ENCODE data around the gene RASGRF1.
A peak's percentile ranks its signal among the peaks of the same experiment; 100 is the strongest.

The RASGRF1 gene, protein sequence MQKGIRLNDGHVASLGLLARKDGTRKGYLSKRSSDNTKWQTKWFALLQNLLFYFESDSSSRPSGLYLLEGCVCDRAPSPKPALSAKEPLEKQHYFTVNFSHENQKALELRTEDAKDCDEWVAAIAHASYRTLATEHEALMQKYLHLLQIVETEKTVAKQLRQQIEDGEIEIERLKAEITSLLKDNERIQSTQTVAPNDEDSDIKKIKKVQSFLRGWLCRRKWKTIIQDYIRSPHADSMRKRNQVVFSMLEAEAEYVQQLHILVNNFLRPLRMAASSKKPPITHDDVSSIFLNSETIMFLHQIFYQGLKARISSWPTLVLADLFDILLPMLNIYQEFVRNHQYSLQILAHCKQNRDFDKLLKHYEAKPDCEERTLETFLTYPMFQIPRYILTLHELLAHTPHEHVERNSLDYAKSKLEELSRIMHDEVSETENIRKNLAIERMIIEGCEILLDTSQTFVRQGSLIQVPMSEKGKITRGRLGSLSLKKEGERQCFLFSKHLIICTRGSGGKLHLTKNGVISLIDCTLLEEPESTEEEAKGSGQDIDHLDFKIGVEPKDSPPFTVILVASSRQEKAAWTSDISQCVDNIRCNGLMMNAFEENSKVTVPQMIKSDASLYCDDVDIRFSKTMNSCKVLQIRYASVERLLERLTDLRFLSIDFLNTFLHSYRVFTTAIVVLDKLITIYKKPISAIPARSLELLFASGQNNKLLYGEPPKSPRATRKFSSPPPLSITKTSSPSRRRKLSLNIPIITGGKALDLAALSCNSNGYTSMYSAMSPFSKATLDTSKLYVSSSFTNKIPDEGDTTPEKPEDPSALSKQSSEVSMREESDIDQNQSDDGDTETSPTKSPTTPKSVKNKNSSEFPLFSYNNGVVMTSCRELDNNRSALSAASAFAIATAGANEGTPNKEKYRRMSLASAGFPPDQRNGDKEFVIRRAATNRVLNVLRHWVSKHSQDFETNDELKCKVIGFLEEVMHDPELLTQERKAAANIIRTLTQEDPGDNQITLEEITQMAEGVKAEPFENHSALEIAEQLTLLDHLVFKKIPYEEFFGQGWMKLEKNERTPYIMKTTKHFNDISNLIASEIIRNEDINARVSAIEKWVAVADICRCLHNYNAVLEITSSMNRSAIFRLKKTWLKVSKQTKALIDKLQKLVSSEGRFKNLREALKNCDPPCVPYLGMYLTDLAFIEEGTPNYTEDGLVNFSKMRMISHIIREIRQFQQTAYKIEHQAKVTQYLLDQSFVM (N-terminal part only)

DNA sequence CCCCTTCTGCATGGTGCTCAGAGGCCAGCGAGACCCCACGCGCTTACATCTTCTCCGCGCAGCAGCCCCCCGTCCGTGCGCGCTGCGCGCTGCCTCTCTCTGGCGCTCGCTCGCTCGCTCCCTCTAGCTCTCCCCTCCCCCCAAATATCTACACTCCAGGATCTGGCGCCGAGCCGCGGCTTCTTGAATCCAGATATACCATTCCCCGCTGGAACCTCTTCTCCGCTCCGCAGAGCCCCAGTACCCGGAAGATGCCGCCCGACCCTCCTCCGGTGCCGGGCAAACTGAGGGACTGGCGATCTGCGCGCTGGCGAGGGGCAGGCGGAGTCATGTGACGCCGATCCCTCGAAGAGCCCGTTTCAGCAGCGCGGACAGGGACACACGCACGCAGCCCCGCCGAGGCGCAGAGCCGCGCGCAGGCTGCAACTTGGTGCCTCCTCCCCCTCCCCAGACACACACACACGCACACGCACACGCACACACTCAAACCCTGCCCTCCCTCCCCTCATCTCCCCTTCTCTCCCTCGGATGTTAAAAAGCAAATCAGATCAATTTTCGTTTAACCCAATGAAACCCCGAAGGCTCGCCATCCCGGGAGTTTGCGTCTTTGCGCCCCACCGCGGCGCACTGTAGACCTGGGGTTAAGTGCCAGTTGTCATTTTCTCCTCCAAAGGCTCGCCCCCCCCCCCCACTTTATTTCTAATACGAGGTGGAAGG, at the start of gene RASGRF1:
TSS of gene RASGRF1 (minus strand) at position 294 of the 717 bp plus-strand sequence. CDS start at position 12, 282 bp downstream.
- H3K36me3 Mint-ChIP-seq (ENCODE audit: low read depth): no peaks in the 10 kb centered on the region
- peaks cover 98% of the 10 kb centered on the region for H3K27me3 Mint-ChIP-seq (ENCODE audit: low read depth)
- peak within 1 kb of the TSS; percentile 77 to 85 (median 78) for H3K4me3 Mint-ChIP-seq
- peaks cover 3% of the 10 kb centered on the region for H3K9me3 Mint-ChIP-seq
- H3K4me1 Mint-ChIP-seq: peaks cover 16% of the 10 kb centered on the region
- TF ChIP-seq, protein P1, sequence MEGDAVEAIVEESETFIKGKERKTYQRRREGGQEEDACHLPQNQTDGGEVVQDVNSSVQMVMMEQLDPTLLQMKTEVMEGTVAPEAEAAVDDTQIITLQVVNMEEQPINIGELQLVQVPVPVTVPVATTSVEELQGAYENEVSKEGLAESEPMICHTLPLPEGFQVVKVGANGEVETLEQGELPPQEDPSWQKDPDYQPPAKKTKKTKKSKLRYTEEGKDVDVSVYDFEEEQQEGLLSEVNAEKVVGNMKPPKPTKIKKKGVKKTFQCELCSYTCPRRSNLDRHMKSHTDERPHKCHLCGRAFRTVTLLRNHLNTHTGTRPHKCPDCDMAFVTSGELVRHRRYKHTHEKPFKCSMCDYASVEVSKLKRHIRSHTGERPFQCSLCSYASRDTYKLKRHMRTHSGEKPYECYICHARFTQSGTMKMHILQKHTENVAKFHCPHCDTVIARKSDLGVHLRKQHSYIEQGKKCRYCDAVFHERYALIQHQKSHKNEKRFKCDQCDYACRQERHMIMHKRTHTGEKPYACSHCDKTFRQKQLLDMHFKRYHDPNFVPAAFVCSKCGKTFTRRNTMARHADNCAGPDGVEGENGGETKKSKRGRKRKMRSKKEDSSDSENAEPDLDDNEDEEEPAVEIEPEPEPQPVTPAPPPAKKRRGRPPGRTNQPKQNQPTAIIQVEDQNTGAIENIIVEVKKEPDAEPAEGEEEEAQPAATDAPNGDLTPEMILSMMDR (IDR thresholded peaks at IDR 0.05; ENCODE audit: unreplicated experiment in 3 of 3): no peak
- H3K27ac Mint-ChIP-seq: no peak within 1 kb of the TSS

DNA sequence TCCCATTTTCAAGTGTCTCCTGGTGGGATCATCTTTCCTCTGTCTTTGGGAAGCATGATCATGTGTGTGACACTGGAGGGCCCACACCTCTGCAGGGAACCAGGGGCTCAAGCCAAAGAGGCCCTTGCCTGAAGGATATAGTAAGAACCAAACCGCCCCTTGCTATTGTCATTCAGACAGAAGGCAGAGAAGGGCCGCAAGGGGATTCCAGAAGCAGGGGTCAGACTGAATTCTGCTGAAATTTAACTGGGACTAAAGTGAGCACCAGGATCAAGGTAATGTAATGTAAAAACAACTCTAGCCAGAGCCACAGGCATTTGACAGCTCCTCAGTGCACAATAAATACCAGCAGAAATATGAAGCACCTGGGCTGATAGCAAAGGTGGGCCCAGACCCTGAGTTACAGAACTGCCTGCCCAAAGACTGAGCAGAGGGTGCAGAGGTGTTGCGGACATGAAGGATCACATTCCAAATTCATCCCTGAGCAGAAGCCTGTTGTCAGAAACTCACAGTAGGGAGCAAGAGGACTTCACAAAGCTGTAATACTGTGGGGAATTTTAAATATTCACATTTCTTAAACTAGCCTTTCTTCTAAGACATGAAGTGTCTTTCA, 46.0 kb upstream of the RASGRF1 start:
- no peak overlapping the region for H3K4me3 Mint-ChIP-seq
- peaks cover 17% of the 10 kb centered on the region for H3K9me3 Mint-ChIP-seq
- no peaks in the 10 kb centered on the region for H3K36me3 Mint-ChIP-seq (ENCODE audit: low read depth)
- H3K4me1 Mint-ChIP-seq: no peaks in the 10 kb centered on the region
- peaks cover 10% of the 10 kb centered on the region for H3K27me3 Mint-ChIP-seq (ENCODE audit: low read depth)
- no peak overlapping the region for H3K27ac Mint-ChIP-seq
- TF ChIP-seq, protein P1 (IDR thresholded peaks at IDR 0.05; ENCODE audit: unreplicated experiment in 3 of 3): no peak

DNA sequence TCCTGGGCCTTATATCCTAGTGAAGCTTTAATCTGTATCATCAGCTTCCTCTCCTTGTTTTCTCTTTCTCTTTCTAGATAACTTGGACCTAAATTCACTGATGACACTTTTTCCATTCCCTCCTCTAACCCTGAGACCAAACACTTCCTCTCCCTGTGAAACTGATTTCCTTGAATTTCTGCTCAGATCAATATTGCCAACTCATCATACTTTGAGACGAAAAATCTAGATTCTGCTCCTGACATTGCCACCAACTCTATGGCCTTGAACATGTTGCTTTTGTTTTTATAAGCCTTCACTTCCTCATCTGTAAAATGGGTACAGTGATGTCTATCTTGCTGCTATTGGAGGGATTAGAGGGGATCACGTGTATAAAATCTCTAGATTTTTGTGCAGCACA, 42.7 kb upstream of the RASGRF1 start:
- H3K4me3 Mint-ChIP-seq: no peak overlapping the region
- peaks cover 23% of the 10 kb centered on the region for H3K9me3 Mint-ChIP-seq
- no peaks in the 10 kb centered on the region for H3K4me1 Mint-ChIP-seq
- H3K27ac Mint-ChIP-seq: no peak overlapping the region
- no peaks in the 10 kb centered on the region for H3K36me3 Mint-ChIP-seq (ENCODE audit: low read depth)
- H3K27me3 Mint-ChIP-seq (ENCODE audit: low read depth): peaks cover 24% of the 10 kb centered on the region
- TF ChIP-seq, protein P1 (IDR thresholded peaks at IDR 0.05; ENCODE audit: unreplicated experiment in 3 of 3): no peak

DNA sequence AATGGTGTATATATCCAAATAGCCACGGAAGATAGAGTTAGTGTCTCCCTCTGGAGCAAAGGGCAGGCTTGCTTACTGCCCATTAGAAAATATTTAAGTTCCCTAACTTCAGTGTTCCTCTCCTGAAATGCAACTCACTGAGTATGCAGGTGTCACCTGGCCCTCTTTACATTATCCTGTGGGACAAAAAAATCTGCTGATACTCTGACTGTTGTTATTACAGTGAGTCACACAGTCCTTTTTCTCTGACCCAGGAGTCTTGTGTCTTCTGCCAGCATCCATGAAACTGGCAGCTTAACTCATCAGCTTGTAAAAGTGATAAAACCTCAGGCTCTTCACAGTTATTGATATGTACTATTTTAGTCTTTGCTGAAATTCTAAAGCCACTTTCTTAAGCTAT, 42.2 kb upstream of the RASGRF1 start:
- H3K4me1 Mint-ChIP-seq: no peaks in the 10 kb centered on the region
- TF ChIP-seq, protein P1 (IDR thresholded peaks at IDR 0.05; ENCODE audit: unreplicated experiment in 3 of 3): no peak
- peaks cover 21% of the 10 kb centered on the region for H3K9me3 Mint-ChIP-seq
- H3K36me3 Mint-ChIP-seq (ENCODE audit: low read depth): no peaks in the 10 kb centered on the region
- H3K27ac Mint-ChIP-seq: no peak overlapping the region
- peaks cover 21% of the 10 kb centered on the region for H3K27me3 Mint-ChIP-seq (ENCODE audit: low read depth)
- no peak overlapping the region for H3K4me3 Mint-ChIP-seq

DNA sequence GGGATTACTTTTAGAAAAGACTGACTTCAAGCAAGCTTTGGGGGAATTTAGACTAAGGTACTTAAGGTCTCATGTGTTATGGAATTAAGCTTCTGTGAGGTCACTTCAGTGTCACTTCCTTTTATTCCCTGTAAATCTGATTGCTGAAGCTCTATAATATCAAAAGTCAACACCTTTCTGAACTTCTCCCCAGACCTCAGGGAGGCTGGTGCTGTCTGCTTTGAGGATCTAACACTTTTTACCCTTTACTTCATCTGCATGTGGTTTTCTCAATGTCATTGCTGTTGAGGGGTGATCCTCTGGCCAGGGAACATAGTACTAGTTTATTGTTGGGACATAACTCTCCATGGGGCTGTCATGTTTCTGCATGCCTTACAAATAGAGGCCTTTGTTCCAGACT, 41.8 kb upstream of the RASGRF1 start:
- H3K36me3 Mint-ChIP-seq (ENCODE audit: low read depth): no peaks in the 10 kb centered on the region
- H3K4me3 Mint-ChIP-seq: no peak overlapping the region
- TF ChIP-seq, protein P1 (IDR thresholded peaks at IDR 0.05; ENCODE audit: unreplicated experiment in 3 of 3): no peak
- no peak overlapping the region for H3K27ac Mint-ChIP-seq
- peaks cover 24% of the 10 kb centered on the region for H3K9me3 Mint-ChIP-seq
- no peaks in the 10 kb centered on the region for H3K4me1 Mint-ChIP-seq
- peaks cover 24% of the 10 kb centered on the region for H3K27me3 Mint-ChIP-seq (ENCODE audit: low read depth)

Measured in nephron (organoid).